OCI-LY7 (cell line): ENCODE data around the gene GPX3. TPM values are rescaled to one million over a fixed set of nuclear protein-coding genes. Genes with fewer than 3 reads are reported as not detected.

ENCODE experiments used
- BruUV-seq: library from RNA; stranded (reverse); fragments of 400-500 nt; replicated peaks from 2 replicates; lab custom pipeline; 2021; lab: Mats Ljungman, UMichigan
- CTCF ChIA-PET: fragments of 300-600 bp; sonication (Branson Sonifier 250); formaldehyde crosslinking; loops from one replicate; lab custom pipeline; 2022; ENCODE audit warnings: antibody characterized with exemption; ENCODE audit not compliant: unreplicated experiment; lab: Charles Lee
- POLR2A ChIA-PET: fragments of 300-600 bp; sonication (Branson Sonifier 250); formaldehyde crosslinking; loops from one replicate; lab custom pipeline; 2022; ENCODE audit warnings: antibody characterized with exemption; lab: Charles Lee
- DNase-seq: peaks from one replicate; pipeline ENCODE4 v3.0.0-alpha.2; 2015; ENCODE audit warnings: low spot score
- H2AFZ ChIP-seq: fragments of 200-600 bp; sonication (generic), shearing (Covaris generic); 2 replicates; pipeline ENCODE4 v1.6.1; 2014; ENCODE audit warnings: mild to moderate bottlenecking, antibody characterized with exemption, low read length, moderate library complexity
- H3K27ac ChIP-seq: fragments of 200-600 bp; sonication (generic); 2 replicates; pipeline ENCODE4 v1.5.1; 2014; ENCODE audit warnings: mixed run types, low read depth, mild to moderate bottlenecking, moderate library complexity, low read length, inconsistent platforms; ENCODE audit not compliant: poor library complexity, severe bottlenecking
- H3K36me3 ChIP-seq: fragments of 200-600 bp; sonication (generic); 2 replicates; pipeline ENCODE4 v1.6.1; 2014; ENCODE audit warnings: mild to moderate bottlenecking, antibody characterized with exemption, low read length, moderate library complexity, mixed read lengths; ENCODE audit not compliant: insufficient read depth
- H3K4me1 ChIP-seq: fragments of 200-600 bp; sonication (generic); 2 replicates; pipeline ENCODE4 v1.5.1; 2014; ENCODE audit warnings: mild to moderate bottlenecking, low read length; ENCODE audit not compliant: insufficient read depth, poor library complexity, severe bottlenecking
- H3K4me2 ChIP-seq: fragments of 200-600 bp; sonication (generic); 2 replicates; pipeline ENCODE4 v1.6.1; 2014; ENCODE audit warnings: mild to moderate bottlenecking, low read length
- H3K4me3 ChIP-seq: fragments of 200-600 bp; sonication (generic); 2 replicates; pipeline ENCODE4 v1.5.1; 2014; ENCODE audit warnings: mild to moderate bottlenecking, low read depth, low read length; ENCODE audit not compliant: poor library complexity, severe bottlenecking
- H3K79me2 ChIP-seq: fragments of 200-600 bp; sonication (generic); 2 replicates; pipeline ENCODE4 v1.6.1; 2016; ENCODE audit warnings: low read depth, mild to moderate bottlenecking, low read length, moderate library complexity, mixed read lengths; ENCODE audit not compliant: insufficient read depth
- H3K9me2 ChIP-seq: fragments of 200-600 bp; sonication (generic); 2 replicates; pipeline ENCODE4 v1.6.1; 2016; ENCODE audit warnings: mild to moderate bottlenecking, low read length, mixed read lengths; ENCODE audit not compliant: insufficient read depth
- H3K9me3 ChIP-seq: fragments of 200-600 bp; sonication (generic); 2 replicates; pipeline ENCODE4 v1.6.1; 2014; ENCODE audit warnings: mild to moderate bottlenecking, mixed run types, low read length, mixed read lengths
- H4K20me1 ChIP-seq: fragments of 200-600 bp; sonication (generic); 2 replicates; pipeline ENCODE4 v1.6.1; 2014; ENCODE audit warnings: mild to moderate bottlenecking, antibody characterized with exemption, low read length, moderate library complexity, mixed read lengths; ENCODE audit not compliant: insufficient read depth
- CTCF ChIP-seq: fragments of 200-600 bp; sonication (generic); conservative IDR thresholded peaks from 2 replicates; pipeline ENCODE4 v1.5.1; 2014; ENCODE audit warnings: mild to moderate bottlenecking, antibody characterized with exemption, low read length, moderate library complexity, mixed read lengths
- EZH2phosphoT487 ChIP-seq: fragments of 200-600 bp; sonication (generic); IDR thresholded peaks from 2 replicates; pipeline ENCODE4 v1.6.1; 2018; ENCODE audit warnings: low read depth, borderline replicate concordance, mild to moderate bottlenecking, mixed run types, antibody characterized with exemption, low read length, moderate library complexity, mixed read lengths
- intact Hi-C: fragments of 100-400 bp; cut with micrococcal nuclease; formaldehyde crosslinking; loops from one replicate; pipeline ENCODE4 v1.10.0; 2022; ENCODE audit not compliant: unreplicated experiment
- total RNA-seq, 2 experiments: library from RNA; depleted of rRNA in 1 of 2; stranded (reverse); fragments of >200 nt in 1 of 2; shearing (Covaris generic) in 1 of 2; gene quantifications; 2 replicates each; pipeline ENCODE4 v1.2.3, GENCODE V29; 2014 to 2022

The GPX3 gene
- total RNA-seq, 2 experiments from 2014 or later, result not detected

- H3K9me3 ChIP-seq, result no peaks in the 10 kb centered on the region
- H3K4me3 ChIP-seq, result no peak overlapping the region
- no peak overlapping the region for H3K27ac ChIP-seq
- H3K4me2 ChIP-seq, result no peak overlapping the region
- H2AFZ ChIP-seq, result no peak overlapping the region
- H3K79me2 ChIP-seq, result no peaks in the 10 kb centered on the region
- intact Hi-C loops, result no loop called here
- peaks cover 63% of the 10 kb centered on the region for H3K36me3 ChIP-seq
- no peaks in the 10 kb centered on the region for H3K9me2 ChIP-seq
- ChIA-PET POLR2A (interaction anchor here (0.7 to 1.8 kb wide), 2 partner anchors 28 to 137 kb away, joined by 3 to 5 read pairs; partner anchors contain the start of gene TNIP1), CTCF (interaction anchor here (1.1 to 3.7 kb wide), 6 partner anchors 34 to 266 kb away, joined by 3 to 32 read pairs (median 4); no protein-coding TSS in a partner anchor)
- TF ChIP-seq CTCF (no peak), EZH2phosphoT487 (no peak)
- no peak for DNase-seq
- H4K20me1 ChIP-seq, result no peaks in the 10 kb centered on the region
- BruUV-seq, result no TSS peak
- peaks cover 7% of the 10 kb centered on the region for H3K4me1 ChIP-seq
These were observed 32.4 kb downstream of the GPX3 start for GRCh38 chr5:151052836-151053235.

GRCh38 chr5:151053796-151054462 lies 33.5 kb downstream of the GPX3 start:
- DNase-seq, result no peak
- CTCF ChIA-PET, result interaction anchor here (1.1 to 3.7 kb wide), 2 partner anchors 61 to 265 kb away, joined by 3 to 32 read pairs; no protein-coding TSS in a partner anchor
- TF ChIP-seq EZH2phosphoT487, result no peak
- TF ChIP-seq CTCF, result no peak
- Histone ChIP-seq H3K27ac (no peak overlapping the region), H3K79me2 (no peaks in the 10 kb centered on the region), H3K9me2 (no peaks in the 10 kb centered on the region), H3K4me1 (peaks cover 9% of the 10 kb centered on the region), H3K4me2 (no peak overlapping the region), H3K9me3 (no peaks in the 10 kb centered on the region), H2AFZ (no peak overlapping the region), H4K20me1 (no peaks in the 10 kb centered on the region), H3K4me3 (no peak overlapping the region), H3K36me3 (peaks cover 63% of the 10 kb centered on the region)
- POLR2A ChIA-PET, result interaction anchor here (1.4 kb wide), 1 partner anchor 62 kb away, joined by 4 read pairs; no protein-coding TSS in a partner anchor
- no TSS peak for BruUV-seq
- intact Hi-C loops, result no loop called here

GRCh38 chr5:151054709-151055108 lies 34.3 kb downstream of the GPX3 start:
- H3K9me2 ChIP-seq, result no peaks in the 10 kb centered on the region
- no peak overlapping the region for H3K27ac ChIP-seq
- no peaks in the 10 kb centered on the region for H4K20me1 ChIP-seq
- peaks cover 16% of the 10 kb centered on the region for H3K4me1 ChIP-seq
- H3K4me3 ChIP-seq, result no peak overlapping the region
- no peak for DNase-seq
- H3K36me3 ChIP-seq, result peaks cover 62% of the 10 kb centered on the region
- BruUV-seq, result no TSS peak
- CTCF ChIA-PET, result interaction anchor here (0.9 kb wide), 1 partner anchor 61 kb away, joined by 3 read pairs; no protein-coding TSS in a partner anchor
- no peaks in the 10 kb centered on the region for H3K79me2 ChIP-seq
- TF ChIP-seq EZH2phosphoT487 (no peak), CTCF (no peak)
- no peak overlapping the region for H3K4me2 ChIP-seq
- H2AFZ ChIP-seq, result no peak overlapping the region
- intact Hi-C loops, result no loop called here
- H3K9me3 ChIP-seq, result no peaks in the 10 kb centered on the region
- POLR2A ChIA-PET, result interaction anchor here (1.4 kb wide), 1 partner anchor 61 kb away, joined by 4 read pairs; no protein-coding TSS in a partner anchor
